Heart left ventricle (tissue), 16 donors: ENCODE measurements around the gene KRT85. TPM values are rescaled to one million over a fixed set of nuclear protein-coding genes. Genes with fewer than 3 reads are reported as not detected.
A peak's percentile ranks its signal among the peaks of the same experiment; 100 is the strongest.

Experiments
- ATAC-seq, 4 donors: fragments of 200-7000 bp; cut with Tn5 transposase; one replicate each; pipeline ENCODE4 v1.9.1; 2020 to 2022; ENCODE audit warnings: moderate library complexity in 4 of 4, mild to moderate bottlenecking in 3 of 4, moderate number of reproducible peaks in 1 of 4
- DNase-seq, 5 donors: peaks; one replicate each; pipeline ENCODE4 v3.0.0-alpha.2; 2020
- H3K27ac ChIP-seq, 12 donors: fragments of 200-600 bp; sonication (generic) in 4 of 12; one replicate each; pipeline versions ENCODE4 v1.5.0 to v1.8.0; 2016 to 2022; ENCODE audit warnings: mild to moderate bottlenecking in 2 of 12
- H3K27me3 ChIP-seq, 9 donors: fragments of 200-600 bp; sonication (generic) in 2 of 9; one replicate each; pipeline versions ENCODE4 v1.5.1 to v1.8.0; 2016 to 2022; ENCODE audit warnings: mild to moderate bottlenecking in 3 of 9
- H3K36me3 ChIP-seq, 9 donors: fragments of 200-600 bp; sonication (generic) in 2 of 9; one replicate each; pipeline versions ENCODE4 v1.5.0 to v1.8.0; 2018 to 2022; ENCODE audit warnings: mild to moderate bottlenecking in 2 of 9
- H3K4me1 ChIP-seq, 12 donors: fragments of 200-600 bp; sonication (generic) in 4 of 12; one replicate each; pipeline versions ENCODE4 v1.5.0 to v1.8.0; 2016 to 2022; ENCODE audit warnings: mild to moderate bottlenecking in 3 of 12
- H3K4me3 ChIP-seq, 12 donors: fragments of 200-600 bp; sonication (generic) in 4 of 12; one replicate each; pipeline versions ENCODE4 v1.5.0 to v1.8.0; 2017 to 2022; ENCODE audit warnings: mild to moderate bottlenecking in 9 of 12, moderate library complexity in 4 of 12
- H3K9me3 ChIP-seq, 12 donors: fragments of 200-600 bp; sonication (generic) in 4 of 12; one replicate each; pipeline versions ENCODE4 v1.5.0 to v1.8.0; 2016 to 2022; ENCODE audit warnings: mild to moderate bottlenecking in 1 of 12
- CTCF ChIP-seq, 12 donors: fragments of 200-600 bp; sonication (generic) in 4 of 12; IDR thresholded peaks; one replicate each; pipeline versions ENCODE4 v1.5.0 to v1.8.0; 2018 to 2022; ENCODE audit warnings: antibody characterized with exemption in 12 of 12, mild to moderate bottlenecking in 5 of 12
- POLR2A ChIP-seq, 2 donors: fragments of 450-650 bp; IDR thresholded peaks; one replicate each; pipeline ENCODE4 v1.6.1; 2017; ENCODE audit warnings: antibody characterized with exemption in 2 of 2, mild to moderate bottlenecking in 2 of 2, moderate library complexity in 2 of 2
- WGBS, 4 donors: extraction: QIAGEN DNeasy Blood & Tissue Kit in 2 of 4; methylation state at CpG; one replicate each; pipeline versions ENCODE4 v1.1.5 to v1.1.7; 2013 to 2018; 5-methylcytosine and 5-hydroxymethylcytosine counted together
- intact Hi-C, 10 donors: fragments of 100-400 bp; cut with DNase I; formaldehyde crosslinking; loops; one replicate each; pipeline versions ENCODE4 v1.11.1 to v1.14.2; 2022
- polyA plus RNA-seq, 2 donors: library from polyadenylated mRNA; stranded (reverse); fragments of 200-250 nt; gene quantifications; one replicate each; pipeline ENCODE4 v1.2.3, GENCODE V29; 2013
- total RNA-seq, 9 donors: library from RNA; depleted of rRNA in 2 of 9; stranded (reverse); fragments of >200 nt in 2 of 9; fragmentation: NEBNext Ultra II Directional in 3 of 9; extraction: Animal tissue kit (Norgen Biotek cat#: 25700) in 3 of 9; gene quantifications; one replicate each; pipeline versions ENCODE4 v1.1.0 to v1.2.4, GENCODE V29; 2016 to 2023
- donor health status: ischemic (EF 13 %, LVEDD 7.1; RV severe dilation, severe dysfunction).
- donor health status: healthy with polysubstance abuse.
- donor health status: DM: no; HTN: yes; CAD: no.
- donor health status: DM: no; HTN: no; CAD: no.
- donor health status: ischemic (EF 25% LVEDD 6.9; RV normal size, moderate dysfunction).
- donor health status: ischemic (EF 25% LVEDD 5.7; RV mildly dilated, moderate dysfunction).
- donor health status: healthy.
- donor health status: DM: yes; HTN: yes; CAD: no.
- donor health status: ischemic (EF 35%, LVEDD 5.7; RV mildly dilated, moderate dysfunction).
- donor health status: nonischemic (EF 11% LVEDD 7.7; RV severe dilation, severe dysfunction).
- donor health status: DM: yes; HTN: yes; CAD: no.
- donor health status: PGD.
- donor health status: ischemic (EF 29% LVEDD 5.4; RV normal size, mild dysfunction).
- donor health status: nonischemic (EF 23%, LVEDD 6.1; RV moderate dilation, normal function).

KRT85 gene
- total and polyA plus RNA-seq, 11 donors = not detected

GRCh38 chr12:52338241-52338960, 28.9 kb downstream of the KRT85 start:
- TF ChIP-seq POLR2A (IDR thresholded peaks at IDR 0.05) = no peak
- no peak for TF ChIP-seq CTCF (IDR thresholded peaks at IDR 0.05)
- intact Hi-C loops = no loop called here
- no peak overlapping the region for H3K4me3 ChIP-seq
- peaks cover 0 to 17% (median 0%) of the 10 kb centered on the region in 9 donors for H3K27me3 ChIP-seq
- no peaks in the 10 kb centered on the region for H3K36me3 ChIP-seq
- no peak overlapping the region for H3K27ac ChIP-seq
- DNase-seq (no peak), ATAC-seq (peak in 1 of 4 donors; percentile 27)
- H3K4me1 ChIP-seq = no peaks in the 10 kb centered on the region
- peaks cover 0 to 36% (median 12%) of the 10 kb centered on the region in 12 donors for H3K9me3 ChIP-seq
- 75 to 81% (median 76%) methylated on average over 10 of the region's 10 CpGs for WGBS, 4 donors

GRCh38 chr12:52337054-52337453, 30.2 kb downstream of the KRT85 start:
- TF ChIP-seq POLR2A (IDR thresholded peaks at IDR 0.05) (no peak), CTCF (IDR thresholded peaks at IDR 0.05) (no peak)
- Histone ChIP-seq H3K36me3 (no peaks in the 10 kb centered on the region), H3K4me3 (no peak overlapping the region), H3K27ac (no peak overlapping the region), H3K9me3 (peaks cover 0 to 32% (median 12%) of the 10 kb centered on the region in 12 donors), H3K27me3 (peaks cover 0 to 17% (median 0%) of the 10 kb centered on the region in 9 donors), H3K4me1 (no peaks in the 10 kb centered on the region)
- WGBS, 4 donors = 41 to 67% (median 50%) methylated on average over 1 of the region's 1 CpG
- intact Hi-C loops = no loop called here
- no peak for DNase-seq
- ATAC-seq = no peak

GRCh38 chr12:52336641-52337040, 30.6 kb downstream of the KRT85 start:
- WGBS, 4 donors = 75 to 85% (median 80%) methylated on average over 2 of the region's 2 CpGs
- intact Hi-C loops = no loop called here
- Histone ChIP-seq H3K27me3 (peaks cover 0 to 13% (median 0%) of the 10 kb centered on the region in 9 donors), H3K4me3 (no peak overlapping the region), H3K9me3 (peaks cover 0 to 32% (median 12%) of the 10 kb centered on the region in 12 donors), H3K36me3 (no peaks in the 10 kb centered on the region), H3K4me1 (no peaks in the 10 kb centered on the region), H3K27ac (no peak overlapping the region)
- no peak for ATAC-seq
- no peak for DNase-seq
- no peak for TF ChIP-seq CTCF (IDR thresholded peaks at IDR 0.05)
- TF ChIP-seq POLR2A (IDR thresholded peaks at IDR 0.05) = no peak

GRCh38 chr12:52335598-52336262, 31.6 kb downstream of the KRT85 start:
- 60 to 80% (median 75%) methylated on average over 3 to 4 of the region's 4 CpGs for WGBS, 4 donors
- Histone ChIP-seq H3K27me3 (peaks cover 0 to 13% (median 0%) of the 10 kb centered on the region in 9 donors), H3K9me3 (peaks cover 0 to 32% (median 12%) of the 10 kb centered on the region in 12 donors), H3K4me1 (no peaks in the 10 kb centered on the region), H3K27ac (no peak overlapping the region), H3K4me3 (no peak overlapping the region), H3K36me3 (no peaks in the 10 kb centered on the region)
- intact Hi-C loops = no loop called here
- DNase-seq (no peak), ATAC-seq (no peak)
- TF ChIP-seq POLR2A (IDR thresholded peaks at IDR 0.05) (no peak), CTCF (IDR thresholded peaks at IDR 0.05) (no peak)
